HepG2 (cell line): Measurements from ENCODE around the gene TXNDC11. TPM values are rescaled to one million over a fixed set of nuclear protein-coding genes. Genes with fewer than 3 reads are reported as not detected.

ENCODE experiments used
- ATAC-seq: fragments of 200-7000 bp; cut with Tn5 transposase; 3 replicates; pipeline ENCODE4 v1.9.1; 2020; ENCODE audit warnings: mild to moderate bottlenecking, moderate library complexity
- BruUV-seq: library from RNA; stranded (reverse); fragments of 400-500 nt; replicated peaks from 2 replicates; lab custom pipeline; 2021; lab: Mats Ljungman, UMichigan
- CTCF ChIA-PET: fragments of 300-600 bp; formaldehyde crosslinking; extraction: SDS; loops from one replicate; lab custom pipeline; 2021; ENCODE audit warnings: low total read pairs, inconsistent platforms, low intra/inter-chr PET ratio; lab: Yijun Ruan, JAX
- POLR2A ChIA-PET: fragments of 350-600 bp; sonication (Branson Sonifier 250); formaldehyde crosslinking; loops from one replicate; lab custom pipeline; 2020; ENCODE audit warnings: antibody characterized with exemption, inconsistent platforms; lab: Yijun Ruan, JAX
- DNase-seq: peaks from one replicate; pipeline ENCODE4 v3.0.0-alpha.2; 2015; ENCODE audit warnings: low spot score
- FAIRE-seq: peaks from 3 replicates; lab custom pipeline; 2011; peaks lifted over from hg19 to GRCh38; lab: Jason Lieb, UNC
- H2AFZ ChIP-seq: one replicate; pipeline ENCODE4 v1.6.1; 2011; ENCODE audit warnings: low read length, inconsistent platforms
- H3K27ac ChIP-seq: fragments of 300-600 bp; 3 replicates; pipeline ENCODE4 v1.8.0; 2011; ENCODE audit warnings: mixed run types, mild to moderate bottlenecking, mixed read lengths, low read length, inconsistent platforms; ENCODE audit not compliant: insufficient read depth; ENCODE audit errors: extremely low read length
- H3K27me3 ChIP-seq, 2 experiments: fragments of 200-600 bp in 1 of 2; 2 replicates in 1 of 2; 3 replicates in 1 of 2; pipeline versions ENCODE4 v1.6.0 to v1.8.0; 2011; ENCODE audit warnings: low read length in 2 of 2, mild to moderate bottlenecking in 2 of 2, moderate library complexity in 2 of 2, inconsistent platforms in 1 of 2; ENCODE audit not compliant: insufficient read depth in 2 of 2, control insufficient read depth in 1 of 2
- H3K36me3 ChIP-seq, 2 experiments: fragments of 200-600 bp in 1 of 2; replicated peaks in 1 of 2; 2 replicates in 1 of 2; 3 replicates in 1 of 2; pipeline versions ENCODE4 v1.5.1 to v1.8.0; 2011; ENCODE audit warnings: low read length in 2 of 2, inconsistent platforms in 1 of 2; ENCODE audit not compliant: insufficient read depth in 2 of 2, control insufficient read depth in 1 of 2
- H3K4me1 ChIP-seq: 2 replicates; pipeline ENCODE4 v1.5.1; 2012; ENCODE audit warnings: low read length, inconsistent platforms; ENCODE audit not compliant: insufficient read depth
- H3K4me2 ChIP-seq: 2 replicates; pipeline ENCODE4 v1.6.0; 2011; ENCODE audit warnings: low read depth, low read length, inconsistent platforms
- H3K4me3 ChIP-seq, 3 experiments: fragments of 200-600 bp in 1 of 3; sonication (generic), shearing (Covaris generic) in 1 of 3; replicated peaks in 1 of 3; 2 replicates each; pipeline ENCODE4 v1.5.1; 2011 to 2016; ENCODE audit warnings: low read length in 3 of 3, inconsistent platforms in 2 of 3, low read depth in 2 of 3, mild to moderate bottlenecking in 2 of 3, control low read depth in 1 of 3, mixed read lengths in 1 of 3; ENCODE audit not compliant: insufficient read depth in 1 of 3
- H3K79me2 ChIP-seq: one replicate; pipeline ENCODE4 v1.6.1; 2011; ENCODE audit warnings: low read length, inconsistent platforms; ENCODE audit not compliant: insufficient read depth
- H3K9ac ChIP-seq: 2 replicates; pipeline ENCODE4 v1.6.0; 2011; ENCODE audit warnings: mild to moderate bottlenecking, low read depth, low read length, inconsistent platforms; ENCODE audit not compliant: insufficient read depth
- H3K9me3 ChIP-seq: 2 replicates; pipeline ENCODE4 v1.5.1; 2012; ENCODE audit warnings: mild to moderate bottlenecking, low read length
- H4K20me1 ChIP-seq: 2 replicates; pipeline ENCODE4 v1.6.0; 2011; ENCODE audit warnings: inconsistent platforms, mild to moderate bottlenecking, low read length, moderate library complexity; ENCODE audit not compliant: insufficient read depth
- MED1 ChIP-seq: sonication (generic); formaldehyde crosslinking; IDR thresholded peaks from 2 replicates; pipeline ENCODE4 v1.4.0; 2020; ENCODE audit warnings: missing genetic modification reagents
- NFE2 ChIP-seq: sonication (generic); formaldehyde crosslinking; IDR thresholded peaks from 2 replicates; pipeline ENCODE4 v1.4.0; 2020; ENCODE audit warnings: missing genetic modification reagents
- NFKB2 ChIP-seq: sonication (generic); formaldehyde crosslinking; IDR thresholded peaks from 2 replicates; pipeline ENCODE4 v1.4.0; 2020; ENCODE audit warnings: missing genetic modification reagents, borderline replicate concordance
- RCOR2 ChIP-seq: IDR thresholded peaks from 2 replicates; pipeline ENCODE4 v1.6.1; 2016; ENCODE audit warnings: missing biosample characterization, missing genetic modification reagents
- SAFB2 ChIP-seq: sonication (generic); formaldehyde crosslinking; IDR thresholded peaks from 2 replicates; pipeline ENCODE4 v1.5.1; 2020; ENCODE audit warnings: missing genetic modification reagents, low read depth, mild to moderate bottlenecking, borderline replicate concordance
- ZMYM3 ChIP-seq: sonication (generic); formaldehyde crosslinking; IDR thresholded peaks from 2 replicates; pipeline ENCODE4 v1.5.1; 2020; ENCODE audit warnings: mild to moderate bottlenecking, missing genetic modification reagents
- ZNF121 ChIP-seq: sonication (generic); formaldehyde crosslinking; IDR thresholded peaks from 2 replicates; pipeline ENCODE4 v1.5.0; 2020; ENCODE audit warnings: mild to moderate bottlenecking, missing genetic modification reagents
- ZNF136 ChIP-seq: sonication (generic); formaldehyde crosslinking; IDR thresholded peaks from 2 replicates; pipeline ENCODE4 v1.8.1; 2022; ENCODE audit warnings: low read depth, mild to moderate bottlenecking, moderate library complexity, missing genetic modification reagents
- ZNF234 ChIP-seq: sonication (generic); formaldehyde crosslinking; conservative IDR thresholded peaks from 2 replicates; pipeline ENCODE4 v1.5.1; 2020; ENCODE audit warnings: mild to moderate bottlenecking, missing genetic modification reagents
- ZNF672 ChIP-seq: sonication (generic); formaldehyde crosslinking; IDR thresholded peaks from 2 replicates; pipeline ENCODE4 v1.8.1; 2022; ENCODE audit warnings: missing genetic modification reagents
- ZNF773 ChIP-seq: sonication (generic); formaldehyde crosslinking; IDR thresholded peaks from 2 replicates; pipeline ENCODE4 v1.4.0; 2020; ENCODE audit warnings: missing genetic modification reagents, borderline replicate concordance
- ZXDC ChIP-seq: sonication (generic); formaldehyde crosslinking; IDR thresholded peaks from 2 replicates; pipeline ENCODE4 v1.5.0; 2020; ENCODE audit warnings: mild to moderate bottlenecking, missing genetic modification reagents
- WGBS: methylation state at CpG from one replicate; pipeline ENCODE4 v1.1.6; 2017; ENCODE audit warnings: low lambda C conversion rate; 5-methylcytosine and 5-hydroxymethylcytosine counted together
- in situ Hi-C: cut with HindIII; loops from 2 replicates; pipeline ENCODE4 v1.10.0; 2017; ENCODE audit warnings: low pct_unique_long_range_greater_than_20kb; ENCODE audit not compliant: extremely low pct_ligation_motif_present
- intact Hi-C: fragments of 100-400 bp; cut with micrococcal nuclease; formaldehyde crosslinking; loops from one replicate; pipeline ENCODE4 v1.10.0; 2022; ENCODE audit not compliant: unreplicated experiment
- polyA plus RNA-seq, 8 experiments: library from polyadenylated mRNA; depleted of rRNA in 3 of 8; stranded (reverse) in 7 of 8; unstranded in 1 of 8; fragments of >200 nt; fragmentation: Illumina TruSeq in 4 of 8; extraction: Trizol in 4 of 8; gene quantifications; 2 replicates each; pipeline versions ENCODE4 v1.2.1 to v1.2.3, GENCODE V29; 2011 to 2016; ENCODE audit warnings: low read depth in 4 of 8, missing spikeins in 1 of 8, mixed read lengths in 1 of 8; ENCODE audit not compliant: insufficient read depth in 1 of 8
- total RNA-seq, 5 experiments: library from RNA; depleted of rRNA; stranded (reverse); fragments of >200 nt; fragmentation: Illumina TruSeq; extraction: Trizol; gene quantifications; 2 replicates each; pipeline ENCODE4 v1.2.3, GENCODE V29; 2016; ENCODE audit warnings: low read depth in 1 of 5
- TF ChIP-seq, protein P1 (sequence below): IDR thresholded peaks from 2 replicates; pipeline ENCODE4 v1.6.1; 2012; ENCODE audit warnings: low read length, improper control_type of control experiment
- TF ChIP-seq, protein P2 (sequence below): sonication (generic); formaldehyde crosslinking; IDR thresholded peaks from 2 replicates; pipeline ENCODE4 v1.8.1; 2023; ENCODE audit warnings: mild to moderate bottlenecking, moderate library complexity, missing genetic modification reagents
- TF ChIP-seq, protein P3 (sequence below): sonication (generic); formaldehyde crosslinking; IDR thresholded peaks from 2 replicates; pipeline ENCODE4 v1.4.0; 2020; ENCODE audit warnings: missing genetic modification reagents, borderline replicate concordance

TXNDC11 gene
- total and polyA plus RNA-seq, 2 of the 13 experiments (the other 11 are each of a cell fraction or from before 2014, with no cell fraction given) = 74.9 to 123 TPM

- Histone ChIP-seq H3K27me3 (peaks cover 0 to 12% of the 10 kb centered on the region in 2 experiments; a peak in 2 of 5 replicates), H3K4me3 (no peak overlapping the region), H3K9me3 (no peaks in the 10 kb centered on the region), H2AFZ (no peak overlapping the region), H3K4me1 (peaks cover 67% of the 10 kb centered on the region), H3K27ac (no peak overlapping the region), H4K20me1 (no peaks in the 10 kb centered on the region), H3K79me2 (no peaks in the 10 kb centered on the region), H3K4me2 (peak overlapping the region; percentile 67), H3K36me3 (no peaks in the 10 kb centered on the region), H3K9ac (no peak overlapping the region)
- in situ Hi-C loops = no loop called here
- ATAC-seq = no peak
- no TSS peak for BruUV-seq
- WGBS = 67% methylated on average over 7 of the region's 7 CpGs
- CTCF ChIA-PET = no interaction called here
- no peak for DNase-seq
- intact Hi-C loops = loop anchor here (2.0 kb wide), 1 partner anchor 36 kb away; no protein-coding TSS in a partner anchor
- POLR2A ChIA-PET = interaction anchor here (0.9 to 2.5 kb wide), 6 partner anchors 9 to 112 kb away, joined by 3 to 10 read pairs (median 6); partner anchors contain the start of genes LITAF and TXNDC11
- no peak for FAIRE-seq
- TF ChIP-seq ZNF121 (CRISPR knock-in tag) (peak; percentile 92), NFE2 (CRISPR knock-in tag) (no peak), SAFB2 (no peak), ZNF136 (CRISPR knock-in tag) (no peak), ZNF234 (CRISPR knock-in tag) (0 out of 2 replicates have a peak, but pooled peaks have one; percentile 22), MED1 (no peak), ZXDC (CRISPR knock-in tag) (0 out of 2 replicates have a peak, but pooled peaks have one; percentile 0), ZNF773 (CRISPR knock-in tag) (no peak), NFKB2 (no peak), ZNF672 (no peak), RCOR2 (no peak), ZMYM3 (CRISPR knock-in tag) (no peak)
- TF ChIP-seq, protein P1, sequence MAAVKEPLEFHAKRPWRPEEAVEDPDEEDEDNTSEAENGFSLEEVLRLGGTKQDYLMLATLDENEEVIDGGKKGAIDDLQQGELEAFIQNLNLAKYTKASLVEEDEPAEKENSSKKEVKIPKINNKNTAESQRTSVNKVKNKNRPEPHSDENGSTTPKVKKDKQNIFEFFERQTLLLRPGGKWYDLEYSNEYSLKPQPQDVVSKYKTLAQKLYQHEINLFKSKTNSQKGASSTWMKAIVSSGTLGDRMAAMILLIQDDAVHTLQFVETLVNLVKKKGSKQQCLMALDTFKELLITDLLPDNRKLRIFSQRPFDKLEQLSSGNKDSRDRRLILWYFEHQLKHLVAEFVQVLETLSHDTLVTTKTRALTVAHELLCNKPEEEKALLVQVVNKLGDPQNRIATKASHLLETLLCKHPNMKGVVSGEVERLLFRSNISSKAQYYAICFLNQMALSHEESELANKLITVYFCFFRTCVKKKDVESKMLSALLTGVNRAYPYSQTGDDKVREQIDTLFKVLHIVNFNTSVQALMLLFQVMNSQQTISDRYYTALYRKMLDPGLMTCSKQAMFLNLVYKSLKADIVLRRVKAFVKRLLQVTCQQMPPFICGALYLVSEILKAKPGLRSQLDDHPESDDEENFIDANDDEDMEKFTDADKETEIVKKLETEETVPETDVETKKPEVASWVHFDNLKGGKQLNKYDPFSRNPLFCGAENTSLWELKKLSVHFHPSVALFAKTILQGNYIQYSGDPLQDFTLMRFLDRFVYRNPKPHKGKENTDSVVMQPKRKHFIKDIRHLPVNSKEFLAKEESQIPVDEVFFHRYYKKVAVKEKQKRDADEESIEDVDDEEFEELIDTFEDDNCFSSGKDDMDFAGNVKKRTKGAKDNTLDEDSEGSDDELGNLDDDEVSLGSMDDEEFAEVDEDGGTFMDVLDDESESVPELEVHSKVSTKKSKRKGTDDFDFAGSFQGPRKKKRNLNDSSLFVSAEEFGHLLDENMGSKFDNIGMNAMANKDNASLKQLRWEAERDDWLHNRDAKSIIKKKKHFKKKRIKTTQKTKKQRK = no peak
- TF ChIP-seq, protein P2, sequence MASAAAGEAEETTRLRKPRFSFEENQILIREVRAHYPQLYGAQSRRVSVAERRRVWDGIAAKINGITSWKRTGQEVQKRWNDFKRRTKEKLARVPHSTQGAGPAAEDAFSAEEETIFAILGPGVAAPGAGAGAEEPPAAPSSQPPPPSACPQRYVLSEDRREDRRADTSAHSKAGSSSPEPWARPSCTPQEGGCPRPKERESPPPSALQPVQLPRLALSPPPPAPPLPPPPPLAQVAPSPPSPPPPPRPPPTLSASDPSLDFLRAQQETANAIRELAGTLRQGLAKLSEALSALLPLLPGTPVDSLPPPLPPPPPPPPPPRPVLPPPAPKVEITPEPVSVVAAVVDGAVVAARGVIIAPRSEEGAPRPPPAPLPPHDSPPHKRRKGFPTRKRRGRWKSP = no peak
- TF ChIP-seq, protein P3, sequence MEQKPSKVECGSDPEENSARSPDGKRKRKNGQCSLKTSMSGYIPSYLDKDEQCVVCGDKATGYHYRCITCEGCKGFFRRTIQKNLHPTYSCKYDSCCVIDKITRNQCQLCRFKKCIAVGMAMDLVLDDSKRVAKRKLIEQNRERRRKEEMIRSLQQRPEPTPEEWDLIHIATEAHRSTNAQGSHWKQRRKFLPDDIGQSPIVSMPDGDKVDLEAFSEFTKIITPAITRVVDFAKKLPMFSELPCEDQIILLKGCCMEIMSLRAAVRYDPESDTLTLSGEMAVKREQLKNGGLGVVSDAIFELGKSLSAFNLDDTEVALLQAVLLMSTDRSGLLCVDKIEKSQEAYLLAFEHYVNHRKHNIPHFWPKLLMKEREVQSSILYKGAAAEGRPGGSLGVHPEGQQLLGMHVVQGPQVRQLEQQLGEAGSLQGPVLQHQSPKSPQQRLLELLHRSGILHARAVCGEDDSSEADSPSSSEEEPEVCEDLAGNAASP (CRISPR knock-in tag) = no peak
These were observed 111.4 kb downstream of the TXNDC11 start for GRCh38 chr16:11631214-11631613.
